Mucosa of gallbladder (tissue), 1 donor: ENCODE data around the gene DLG1. TPM values are rescaled to one million over a fixed set of nuclear protein-coding genes. Genes with fewer than 3 reads are reported as not detected.
"Not testable (repeated sequence)": the region's sequence is repeated elsewhere in the genome, so short reads cannot be mapped to it uniquely, and the experiment has no call there.

Experiments used
- DNase-seq: peaks from one replicate; pipeline ENCODE4 v3.0.0-alpha.2; 2020; ENCODE audit warnings: low spot score
- total RNA-seq: library from RNA; stranded (reverse); gene quantifications from one replicate; pipeline ENCODE4 v1.2.1, GENCODE V29; 2021
- donor health status: DM: no; HTN: no; CAD: no.

The DLG1 gene
- total RNA-seq, 1 donor from 2014 or later, result 90.0 TPM

DNA sequence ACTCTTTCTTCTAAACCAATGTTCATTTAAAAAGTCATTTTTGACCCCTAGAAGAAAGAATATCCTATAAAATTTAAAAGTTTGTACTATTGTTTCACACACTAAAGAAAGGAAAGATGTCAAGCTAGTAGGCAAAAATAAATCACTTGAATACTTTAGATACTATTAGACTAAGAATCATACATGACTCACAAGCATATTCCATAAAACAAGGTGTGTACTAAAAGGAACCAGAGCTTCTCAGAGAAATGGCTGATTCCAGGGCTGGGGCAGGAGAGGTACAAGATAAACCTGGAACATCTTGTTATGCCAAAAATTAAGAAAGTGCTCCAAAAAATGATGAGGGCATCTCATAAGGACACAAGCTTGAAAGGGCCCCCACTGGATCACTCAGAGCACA, 8.7 kb downstream of the DLG1 start:
- DNase-seq, result no peak

DNA sequence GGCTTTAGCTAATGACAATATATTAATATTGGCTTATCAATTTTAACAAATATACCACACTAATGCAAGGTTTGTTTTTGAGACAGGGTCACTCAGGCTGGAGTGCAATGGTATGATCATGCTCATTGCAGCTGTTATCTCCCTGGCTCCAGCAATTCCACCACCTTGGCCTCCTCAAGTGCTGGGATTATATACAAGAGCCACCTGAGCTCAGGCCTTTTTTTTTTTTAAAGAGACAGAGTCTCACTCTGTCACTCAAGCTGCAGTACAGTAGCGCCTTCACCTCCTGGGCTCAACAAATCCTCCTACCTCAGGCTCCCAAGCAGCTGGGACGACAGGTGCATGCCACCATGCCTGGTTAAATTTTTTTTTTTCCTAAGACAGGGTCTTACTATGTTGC, 11.7 kb downstream of the DLG1 start:
- DNase-seq, result no peak

DNA sequence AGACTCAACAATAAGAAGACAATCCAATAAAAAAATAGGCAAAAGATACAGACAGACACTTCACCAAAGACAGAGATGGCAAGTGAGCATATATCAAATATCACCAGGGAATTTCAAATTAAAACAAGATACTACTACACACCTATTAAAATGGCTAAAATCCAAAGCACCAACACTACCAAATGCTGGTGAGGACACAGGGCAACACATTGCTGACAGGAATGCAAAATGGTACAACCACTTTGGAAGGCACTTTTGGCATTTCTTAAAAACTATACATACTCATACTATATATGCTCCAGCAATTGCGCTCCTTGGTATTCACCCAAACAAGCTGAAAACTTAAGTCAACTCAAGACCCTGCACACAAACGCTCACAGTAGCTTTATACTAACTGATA, 12.9 kb downstream of the DLG1 start:
- DNase-seq, result no peak

DNA sequence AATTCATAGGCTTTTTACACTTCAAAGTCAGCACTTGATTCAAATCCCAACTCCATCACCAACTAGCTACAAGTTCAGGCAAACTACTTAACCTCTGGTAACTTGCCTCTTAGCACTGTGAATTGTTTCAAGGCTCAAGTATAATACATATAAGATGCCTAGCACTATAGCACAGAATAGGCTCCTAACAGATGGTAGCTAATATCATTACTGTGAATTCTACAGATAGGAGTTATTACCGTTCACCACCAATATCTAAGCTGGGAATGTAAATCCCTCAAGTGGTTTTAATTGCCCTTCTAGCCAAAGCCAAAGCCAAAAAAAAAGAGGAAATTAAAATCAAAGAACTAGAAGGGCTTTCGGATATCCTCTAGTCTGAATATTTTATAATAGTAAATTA, 15.4 kb downstream of the DLG1 start:
- DNase-seq, result no peak

DNA sequence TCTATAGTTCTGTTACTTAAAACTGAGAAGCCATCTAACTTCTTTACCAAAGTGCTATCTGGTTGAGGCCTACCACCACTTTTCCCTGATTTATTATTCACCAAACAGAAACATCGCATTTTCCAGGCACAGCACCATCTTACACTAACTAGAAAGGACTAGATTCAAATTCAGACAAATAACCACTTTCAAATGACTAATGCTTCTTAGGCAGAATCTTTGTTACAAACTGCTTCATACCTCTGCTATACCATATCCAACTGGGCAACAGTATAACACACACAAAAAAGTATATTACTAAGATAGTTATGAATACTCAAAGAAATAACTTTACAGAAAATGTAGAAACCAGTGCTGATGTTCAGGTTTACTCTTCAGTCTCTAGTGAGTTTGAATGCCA, 16.6 kb downstream of the DLG1 start:
- no peak for DNase-seq

DNA sequence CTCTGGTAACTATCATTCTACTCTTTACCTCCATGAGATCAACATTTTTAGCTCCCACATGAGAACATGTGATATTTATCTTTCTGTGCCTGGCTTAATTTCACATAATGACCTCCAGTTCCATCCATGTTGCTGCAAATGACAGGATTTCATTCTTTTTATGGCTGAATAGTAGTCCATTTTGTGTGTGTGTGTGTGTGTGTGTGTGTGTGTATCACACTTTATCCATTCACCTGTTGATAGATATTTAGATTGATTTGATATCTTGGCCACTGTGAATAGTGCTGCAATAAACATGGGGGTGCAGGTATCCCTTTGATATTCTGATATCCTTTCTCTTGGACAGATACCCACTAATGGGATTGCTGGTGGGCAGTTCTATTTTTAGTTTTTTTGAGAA, 18.3 kb downstream of the DLG1 start:
- DNase-seq, result no peak

DNA sequence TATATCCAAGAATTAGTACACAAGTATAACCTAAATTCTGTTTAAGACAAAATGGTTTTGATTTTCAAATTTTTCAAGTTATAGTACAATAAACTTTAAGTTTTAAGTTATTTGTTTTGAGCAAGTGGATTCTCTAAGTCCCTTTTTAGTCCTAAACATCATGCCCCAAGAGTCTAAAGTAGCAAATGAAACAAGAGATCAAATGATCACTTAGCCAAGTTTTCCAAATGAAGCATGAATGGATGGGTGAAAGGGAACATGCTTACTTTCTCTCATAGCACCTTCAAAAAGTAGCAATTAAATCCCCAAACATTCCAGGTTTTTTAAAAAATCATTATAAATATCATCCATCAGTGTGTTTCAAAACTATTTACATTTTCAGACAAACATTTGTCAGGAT, 19.5 kb downstream of the DLG1 start:
- no peak for DNase-seq

DNA sequence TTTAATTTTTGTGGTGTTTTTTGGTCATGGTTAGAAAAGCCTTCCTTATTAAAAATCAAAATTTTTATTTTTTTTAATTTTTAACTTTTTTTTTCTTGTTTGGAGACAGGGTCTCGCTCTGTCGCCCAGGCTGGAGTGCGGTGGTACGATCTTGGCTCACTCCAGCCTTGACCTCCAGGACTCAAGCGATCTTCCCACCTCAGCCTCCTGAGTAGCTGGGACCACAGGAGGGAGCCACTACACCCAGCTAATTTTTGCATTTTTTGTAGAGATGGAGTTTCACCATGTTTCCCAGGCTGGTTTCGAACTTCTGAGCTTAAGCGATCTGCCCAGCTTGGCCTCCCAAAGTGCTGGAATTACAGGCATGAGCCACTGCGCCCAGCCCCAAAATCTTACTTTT, 21.6 kb downstream of the DLG1 start:
- not testable (repeated sequence) for DNase-seq

DNA sequence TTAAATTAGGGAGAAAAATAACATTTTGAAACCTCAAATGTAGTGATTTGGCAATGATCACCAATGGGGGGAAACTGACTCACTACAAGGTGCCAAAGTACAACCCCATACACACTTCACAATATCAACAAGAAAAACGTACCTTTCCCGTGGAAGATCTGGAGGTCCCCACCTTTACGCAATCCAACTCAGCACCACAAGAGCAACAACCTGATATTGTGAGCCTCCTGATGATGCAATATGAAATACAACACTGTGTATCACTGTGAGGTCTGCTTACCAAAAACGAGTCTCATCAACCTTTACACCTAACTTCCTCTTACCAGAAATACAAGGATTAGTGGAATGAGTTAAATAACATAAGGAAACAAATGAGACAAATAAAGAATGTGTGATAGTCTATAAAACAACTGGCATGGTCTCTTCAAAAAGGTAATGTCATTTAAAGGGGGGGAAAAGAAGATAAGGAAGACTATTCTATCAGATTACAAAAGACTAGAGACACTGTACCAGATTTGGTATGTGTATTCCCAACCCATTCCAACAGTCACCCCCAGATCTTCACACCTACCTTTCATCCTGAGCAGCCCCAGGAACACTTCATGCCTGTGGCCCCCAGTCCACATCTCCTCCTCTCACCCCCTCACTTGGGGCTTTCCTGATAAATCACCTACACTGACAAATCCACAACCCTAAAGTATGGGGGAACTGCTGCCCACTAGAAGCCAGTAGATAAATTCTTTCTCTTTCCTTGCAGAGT, 27.7 kb downstream of the DLG1 start:
- DNase-seq, result no peak

DNA sequence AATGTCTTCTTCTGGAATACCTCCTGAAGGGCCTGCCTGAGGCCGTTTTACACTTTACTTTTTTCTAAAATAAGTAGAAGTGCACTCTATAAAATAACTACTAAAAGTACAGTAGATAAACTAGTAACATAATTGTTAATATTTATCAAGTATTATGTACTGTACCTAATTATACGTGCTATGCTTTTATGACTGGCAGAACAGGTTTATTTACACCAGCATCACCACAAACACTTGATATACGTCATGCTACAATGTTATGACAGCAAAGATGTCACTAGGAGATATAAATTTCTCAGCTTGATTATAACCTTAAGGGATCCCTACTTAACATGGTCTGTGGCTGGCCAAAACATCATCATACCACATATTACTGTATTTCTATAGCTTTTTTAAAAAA, 29.4 kb downstream of the DLG1 start:
- no peak for DNase-seq

DNA sequence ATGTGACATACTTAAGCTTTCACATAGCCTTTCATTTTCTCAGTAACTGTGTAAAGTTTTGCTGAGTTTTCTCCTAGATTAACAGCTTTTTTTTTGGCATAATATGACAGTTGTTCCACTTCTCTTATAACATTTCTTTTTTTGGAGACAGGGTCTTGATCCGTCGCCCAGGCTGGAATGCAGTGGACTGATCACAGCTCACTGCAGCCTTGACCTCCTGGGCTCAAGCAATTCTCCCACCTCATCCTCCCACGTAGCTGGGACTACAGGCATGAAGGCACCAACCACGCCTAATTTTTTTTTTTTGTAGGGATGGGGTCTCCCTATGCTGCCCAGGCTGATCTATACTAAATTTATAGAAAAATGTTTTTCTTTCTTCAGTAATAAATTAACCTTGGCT, 30.1 kb downstream of the DLG1 start:
- DNase-seq, result no peak

DNA sequence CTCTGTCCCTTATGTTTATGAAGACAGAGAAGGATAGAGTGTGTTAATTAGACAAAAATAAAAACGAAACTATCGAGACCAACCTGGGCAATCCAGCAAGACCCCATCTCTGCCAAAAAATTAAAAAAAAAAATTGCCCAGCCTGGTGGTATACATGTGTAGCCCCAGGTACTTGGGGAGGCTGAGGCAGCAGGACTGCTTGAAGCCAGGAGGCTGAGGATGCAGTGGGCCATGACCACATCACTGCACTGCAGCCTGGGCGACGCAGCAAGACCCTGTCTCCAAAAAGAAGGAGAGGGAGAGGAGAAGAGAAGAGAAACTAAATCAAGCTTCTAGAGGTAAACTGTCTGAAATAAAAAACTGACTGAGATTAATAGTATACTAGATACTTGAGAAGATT, 32.1 kb downstream of the DLG1 start:
- no peak for DNase-seq

DNA sequence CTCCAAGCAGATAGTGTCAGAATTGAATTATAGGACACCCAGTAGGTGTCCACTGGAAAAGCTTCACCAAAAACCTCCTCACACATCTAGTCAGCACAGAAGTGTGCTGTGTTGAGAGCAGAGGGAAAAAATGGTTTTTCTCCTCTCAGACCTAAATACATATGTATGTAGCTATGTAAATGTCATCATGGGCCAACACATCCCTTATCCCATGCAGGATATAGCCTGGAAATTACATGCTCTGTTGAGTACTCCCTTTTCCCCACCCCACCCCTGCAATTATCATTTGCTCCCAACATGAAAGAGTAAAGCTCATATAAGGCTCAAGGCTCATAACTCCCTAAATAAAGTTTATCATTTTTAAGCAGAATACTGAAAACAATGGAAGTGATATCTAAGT, 35.7 kb downstream of the DLG1 start:
- DNase-seq, result no peak

DNA sequence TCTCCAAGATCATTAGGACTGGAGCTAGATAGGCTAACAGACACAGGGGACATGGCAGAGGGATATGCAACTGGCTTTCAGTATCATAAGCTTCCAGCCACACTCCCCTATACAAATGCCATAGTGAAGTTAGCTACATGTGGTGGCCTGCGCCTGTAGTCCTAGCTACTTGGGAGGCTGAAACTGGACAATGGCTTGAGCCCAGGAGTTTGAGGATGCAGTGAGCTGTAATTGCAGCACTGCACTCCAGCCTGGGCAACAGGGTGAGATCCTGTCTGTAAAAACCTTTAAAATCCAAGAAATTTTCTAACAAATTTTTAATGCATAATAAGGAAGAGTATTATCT, 37.3 kb downstream of the DLG1 start:
- DNase-seq, result no peak

DNA sequence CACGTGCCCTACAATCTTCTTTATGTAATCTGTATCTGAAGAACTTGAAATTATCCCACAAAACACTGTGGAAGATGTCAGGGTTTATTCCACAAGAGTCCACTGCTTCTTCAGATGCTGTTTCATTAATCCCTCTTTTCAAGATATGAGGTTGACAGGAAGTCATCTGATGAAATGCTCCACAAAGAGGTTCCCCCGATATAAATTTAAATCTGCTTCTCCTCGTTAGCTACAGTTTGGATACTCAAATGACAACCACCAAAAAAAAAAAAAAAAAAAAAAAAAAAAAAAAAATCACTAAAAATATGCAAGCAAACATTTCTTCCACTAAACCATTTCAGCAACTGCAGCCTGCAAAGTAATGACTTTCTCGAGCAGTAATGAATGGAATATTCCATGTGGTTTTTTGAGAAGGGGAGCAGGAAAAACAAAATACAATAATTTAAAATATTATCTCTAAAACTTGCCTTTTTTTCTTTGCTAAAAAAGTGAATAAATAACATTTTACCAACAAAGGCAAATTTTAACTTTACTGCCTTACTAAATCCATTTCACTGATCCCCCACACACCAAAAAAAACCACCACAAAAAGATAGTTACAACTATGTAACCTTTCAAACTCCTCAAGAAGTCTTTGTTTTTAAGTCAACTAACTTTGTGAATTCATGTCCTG, 37.8 kb downstream of the DLG1 start:
- no peak for DNase-seq

DNA sequence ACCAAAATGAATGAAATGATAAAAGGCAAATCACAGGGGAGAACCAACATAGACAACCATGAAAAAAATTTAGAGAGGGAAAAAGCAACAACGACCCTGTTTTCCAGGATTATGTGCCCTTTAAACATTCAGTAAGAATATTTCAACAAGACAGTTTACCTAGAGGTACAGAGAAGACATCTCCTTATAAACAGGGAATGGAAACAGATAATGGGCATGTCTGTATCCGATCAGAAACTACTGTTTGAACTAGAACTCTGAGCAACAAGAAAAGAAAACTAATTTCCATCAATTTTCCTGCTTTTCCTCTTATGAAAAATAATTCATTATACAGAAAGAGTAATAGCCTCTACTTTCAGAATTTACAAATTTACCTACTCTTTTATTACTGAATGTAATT, 39.3 kb downstream of the DLG1 start:
- DNase-seq, result no peak

DNA sequence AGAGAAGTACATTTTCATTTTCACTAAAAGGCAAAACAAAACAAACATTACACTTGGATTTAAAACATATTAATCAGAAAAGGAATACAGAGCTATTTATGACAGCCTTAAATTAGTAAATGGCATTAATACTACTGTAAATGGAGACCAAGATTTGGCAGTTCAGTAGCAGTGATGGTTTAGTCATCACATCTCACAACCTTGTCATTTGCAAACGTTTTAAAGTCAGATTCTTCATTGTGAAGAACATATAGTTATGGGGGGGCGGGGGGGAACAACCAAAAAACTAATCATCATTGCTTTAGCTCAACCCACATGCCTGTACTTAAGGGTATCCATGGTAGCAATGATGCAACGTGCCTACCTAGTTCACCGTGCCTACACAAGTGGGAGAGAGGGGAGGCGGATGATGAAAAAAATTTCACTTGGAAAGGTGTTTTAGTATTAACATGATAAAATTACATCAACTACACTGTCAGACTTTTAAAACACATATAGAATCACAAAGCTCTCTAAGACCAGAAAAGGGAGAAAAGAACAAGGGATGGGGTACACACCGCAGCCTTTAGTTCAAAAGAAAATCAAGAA, 40.1 kb downstream of the DLG1 start:
- no peak for DNase-seq

DNA sequence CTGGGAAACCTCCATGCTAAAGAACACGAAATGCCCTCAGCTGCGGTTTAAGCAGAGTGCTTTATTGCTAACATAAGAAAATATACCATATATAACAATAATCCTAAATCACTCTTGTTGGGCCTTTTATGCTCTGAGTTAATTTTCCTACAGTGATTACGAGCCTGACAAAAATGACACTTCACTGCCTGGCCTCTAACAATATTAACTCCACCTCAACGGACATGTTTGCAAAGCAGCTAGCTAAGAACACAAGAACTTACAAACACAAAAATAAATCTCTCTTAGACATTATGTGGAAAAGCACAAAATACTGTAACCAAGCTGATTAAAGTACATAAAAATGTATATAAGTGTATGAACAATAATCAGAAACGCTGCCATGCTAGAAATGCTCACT, 40.7 kb downstream of the DLG1 start:
- no peak for DNase-seq

DNA sequence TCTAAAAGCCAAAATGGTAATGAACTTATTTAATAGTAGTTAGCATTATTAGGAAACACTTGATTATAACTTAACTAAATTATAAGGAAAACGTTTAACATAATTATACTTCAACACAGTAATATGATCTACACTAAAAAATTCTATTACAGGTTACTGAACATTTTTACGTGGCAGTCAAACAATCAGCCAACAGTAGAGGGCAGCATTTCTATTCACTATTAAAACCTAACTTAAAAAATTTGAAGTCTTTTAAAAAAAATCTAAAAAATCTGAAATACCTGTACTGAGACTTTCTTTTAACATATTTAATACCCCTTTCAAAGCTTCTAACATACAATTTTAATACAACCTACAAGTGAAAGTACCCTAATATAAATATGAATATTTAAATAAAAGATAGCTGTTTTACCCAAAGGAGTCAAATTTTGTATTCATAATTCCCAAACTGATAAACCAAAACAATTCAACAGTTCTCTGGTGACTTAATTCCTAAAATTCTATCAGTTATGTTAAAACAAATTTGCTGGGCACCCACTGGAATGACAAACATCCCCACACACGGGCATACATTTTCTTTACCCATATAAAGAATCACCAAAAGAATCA, 41.5 kb downstream of the DLG1 start:
- peak; percentile 38 for DNase-seq

DNA sequence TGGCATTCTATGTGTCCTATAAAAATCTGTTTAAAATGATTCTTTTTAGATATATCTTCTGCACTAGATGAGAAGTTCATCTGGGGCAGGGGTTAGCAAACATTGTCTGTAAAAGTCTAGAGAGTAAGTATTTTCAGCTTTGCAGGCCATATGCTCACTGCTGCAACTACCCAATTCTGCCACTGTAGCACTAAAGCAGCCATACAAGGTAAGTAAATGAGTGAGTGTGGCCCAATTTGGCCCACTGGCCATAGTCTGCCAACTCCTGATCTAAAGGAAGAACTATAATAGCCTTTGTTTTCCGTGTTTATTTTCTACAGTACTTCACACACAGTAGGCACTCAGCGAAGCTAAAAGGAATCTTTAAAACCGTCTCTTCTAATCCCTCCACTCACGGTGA, 42.3 kb downstream of the DLG1 start:
- no peak for DNase-seq

DNA sequence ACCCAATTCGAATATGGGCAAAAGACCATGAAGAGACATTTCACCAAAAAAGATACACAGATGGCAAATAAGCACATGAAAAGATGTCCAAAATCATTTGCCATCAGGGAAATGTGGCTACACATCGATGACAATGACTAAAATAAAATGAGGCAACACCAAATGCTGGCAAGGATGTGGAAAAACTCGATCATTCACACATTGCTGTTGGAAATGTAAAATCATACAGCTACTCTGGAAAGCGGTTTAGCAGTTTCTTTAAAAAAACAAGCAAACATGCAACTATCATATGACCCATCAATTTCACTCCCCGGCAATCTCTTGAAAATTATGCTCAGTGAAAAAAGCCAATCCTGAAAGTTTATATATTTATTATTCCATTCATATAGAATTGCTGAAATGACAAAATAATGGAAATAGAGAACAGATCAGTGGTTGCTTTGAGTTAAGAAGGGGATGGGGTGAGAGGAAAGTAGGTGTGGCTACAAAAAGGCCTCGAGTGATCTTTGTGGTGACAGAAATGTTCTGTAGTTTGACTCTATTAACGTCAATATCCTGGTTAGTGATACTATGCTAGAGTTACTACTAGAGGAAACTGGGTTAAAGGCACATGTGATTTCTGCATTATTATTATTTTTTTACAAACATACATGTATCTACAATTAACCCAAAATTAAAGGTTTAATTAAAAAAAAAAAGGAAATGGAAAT, 45.0 kb downstream of the DLG1 start:
- DNase-seq, result no peak

DNA sequence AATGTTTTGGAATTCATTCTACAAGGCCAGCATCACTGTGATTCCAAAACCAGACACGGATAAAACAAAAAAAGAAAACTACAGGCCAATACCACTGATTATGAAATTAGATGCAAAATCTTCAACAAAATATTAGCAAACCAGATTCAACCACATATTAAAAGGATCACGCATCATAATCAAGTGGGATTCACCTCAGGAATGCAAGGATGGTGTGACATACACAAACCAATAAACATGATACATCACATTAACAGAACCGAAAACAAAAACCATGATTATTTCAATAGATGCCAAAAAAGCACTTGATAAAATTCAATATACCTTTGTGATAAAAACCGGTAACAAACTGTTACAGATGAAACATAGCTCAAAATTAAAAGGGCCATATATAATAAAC, 48.9 kb downstream of the DLG1 start:
- DNase-seq, result no peak
